Skeletal muscle satellite cell (primary cell): ENCODE measurements around the gene RPS3A.
A peak's percentile ranks its signal among the peaks of the same experiment; 100 is the strongest.

Experiments
- H3K27me3 ChIP-seq: 2 replicates; pipeline ENCODE4 v1.7.0; 2013; ENCODE audit warnings: low read length; ENCODE audit not compliant: control insufficient read depth, insufficient read depth
- H3K36me3 ChIP-seq: 2 replicates; pipeline ENCODE4 v1.7.0; 2013; ENCODE audit warnings: mild to moderate bottlenecking, control low read depth, low read length; ENCODE audit not compliant: insufficient read depth
- H3K4me1 ChIP-seq: 2 replicates; pipeline ENCODE4 v1.7.0; 2013; ENCODE audit warnings: low read length; ENCODE audit not compliant: control insufficient read depth, insufficient read depth
- H3K4me2 ChIP-seq: 2 replicates; pipeline ENCODE4 v1.7.0; 2013; ENCODE audit warnings: mild to moderate bottlenecking, low read length
- H3K4me3 ChIP-seq: 2 replicates; pipeline ENCODE4 v1.7.0; 2013; ENCODE audit warnings: low read length
- H3K9ac ChIP-seq: 2 replicates; pipeline ENCODE4 v1.7.0; 2013; ENCODE audit warnings: mild to moderate bottlenecking, low read depth, low read length, moderate library complexity
- H3K9me3 ChIP-seq: replicated peaks from 2 replicates; pipeline ENCODE4 v1.7.0; 2013; ENCODE audit warnings: mild to moderate bottlenecking, control low read depth, low read length

The RPS3A gene

GRCh38 chr4:151094290-151094751 lies 5.1 kb upstream of the RPS3A start:
- H3K4me2 ChIP-seq = no peak overlapping the region
- H3K9ac ChIP-seq = no peak overlapping the region
- H3K36me3 ChIP-seq = no peaks in the 10 kb centered on the region
- no peaks in the 10 kb centered on the region for H3K9me3 ChIP-seq
- H3K4me1 ChIP-seq = peaks cover 4% of the 10 kb centered on the region
- no peaks in the 10 kb centered on the region for H3K27me3 ChIP-seq
- no peak overlapping the region for H3K4me3 ChIP-seq

GRCh38 chr4:151095142-151095541 lies 4.3 kb upstream of the RPS3A start:
- Histone ChIP-seq H3K4me2 (no peak overlapping the region), H3K4me1 (peaks cover 4% of the 10 kb centered on the region)

GRCh38 chr4:151097759-151098158 lies 1.7 kb upstream of the RPS3A start:
- Histone ChIP-seq H3K4me1 (peaks cover 14% of the 10 kb centered on the region), H3K9ac (no peak overlapping the region), H3K36me3 (peaks cover 30% of the 10 kb centered on the region), H3K4me3 (no peak overlapping the region), H3K27me3 (no peaks in the 10 kb centered on the region), H3K4me2 (no peak overlapping the region), H3K9me3 (no peaks in the 10 kb centered on the region)

More at GRCh38 chr4:151095142-151095541, 4.3 kb upstream of the RPS3A start:
- no peak overlapping the region for H3K4me3 ChIP-seq
- no peak overlapping the region for H3K9ac ChIP-seq
- peaks cover 4% of the 10 kb centered on the region for H3K36me3 ChIP-seq
- no peaks in the 10 kb centered on the region for H3K27me3 ChIP-seq
- H3K9me3 ChIP-seq = no peaks in the 10 kb centered on the region

- H3K9me3 ChIP-seq = no peaks in the 10 kb centered on the region
- peak overlapping the region; percentile 84 for H3K4me3 ChIP-seq
- H3K4me2 ChIP-seq = peak overlapping the region; percentile 65
- H3K4me1 ChIP-seq = peaks cover 14% of the 10 kb centered on the region
- H3K9ac ChIP-seq = peak overlapping the region; percentile 12
- no peaks in the 10 kb centered on the region for H3K27me3 ChIP-seq
- H3K36me3 ChIP-seq = peaks cover 41% of the 10 kb centered on the region
Observed at GRCh38 chr4:151098979-151099228, 524 bp upstream of the RPS3A start.

- Histone ChIP-seq H3K27me3 (no peaks in the 10 kb centered on the region), H3K36me3 (peaks cover 52% of the 10 kb centered on the region), H3K4me2 (peak overlapping the region; percentile 82), H3K9me3 (no peaks in the 10 kb centered on the region), H3K4me3 (peak overlapping the region; percentile 84), H3K9ac (peak overlapping the region; percentile 98), H3K4me1 (peaks cover 14% of the 10 kb centered on the region)
Observed at GRCh38 chr4:151099976-151100417, 569 bp downstream of the RPS3A start.

- no peaks in the 10 kb centered on the region for H3K27me3 ChIP-seq
- H3K4me2 ChIP-seq = peak overlapping the region; percentile 82
- H3K36me3 ChIP-seq = peaks cover 57% of the 10 kb centered on the region
- no peaks in the 10 kb centered on the region for H3K9me3 ChIP-seq
- H3K4me1 ChIP-seq = peaks cover 14% of the 10 kb centered on the region
- peak overlapping the region; percentile 84 for H3K4me3 ChIP-seq
- peak overlapping the region; percentile 98 for H3K9ac ChIP-seq
Observed at GRCh38 chr4:151100531-151100930, 1.1 kb downstream of the RPS3A start.

- H3K4me1 ChIP-seq = peaks cover 13% of the 10 kb centered on the region
- peaks cover 74% of the 10 kb centered on the region for H3K36me3 ChIP-seq
- no peaks in the 10 kb centered on the region for H3K9me3 ChIP-seq
- no peak overlapping the region for H3K9ac ChIP-seq
- no peak overlapping the region for H3K4me3 ChIP-seq
- no peak overlapping the region for H3K4me2 ChIP-seq
- no peaks in the 10 kb centered on the region for H3K27me3 ChIP-seq
Observed at GRCh38 chr4:151103758-151104157, 4.3 kb downstream of the RPS3A start.

- Histone ChIP-seq H3K36me3 (peaks cover 74% of the 10 kb centered on the region), H3K4me1 (peaks cover 10% of the 10 kb centered on the region), H3K4me3 (no peak overlapping the region), H3K9me3 (no peaks in the 10 kb centered on the region), H3K9ac (no peak overlapping the region), H3K4me2 (no peak overlapping the region), H3K27me3 (no peaks in the 10 kb centered on the region)
Observed at GRCh38 chr4:151104621-151105020, 5.2 kb downstream of the RPS3A start.

- no peak overlapping the region for H3K4me2 ChIP-seq
- peaks cover 66% of the 10 kb centered on the region for H3K36me3 ChIP-seq
- no peak overlapping the region for H3K4me3 ChIP-seq
- no peak overlapping the region for H3K9ac ChIP-seq
- H3K9me3 ChIP-seq = no peaks in the 10 kb centered on the region
- H3K27me3 ChIP-seq = no peaks in the 10 kb centered on the region
- H3K4me1 ChIP-seq = peaks cover 10% of the 10 kb centered on the region
Observed at GRCh38 chr4:151105454-151106032, 6.1 kb downstream of the RPS3A start.

GRCh38 chr4:151107063-151107462 lies 7.6 kb downstream of the RPS3A start:
- Histone ChIP-seq H3K4me2 (no peak overlapping the region), H3K4me1 (peaks cover 5% of the 10 kb centered on the region), H3K9ac (no peak overlapping the region), H3K4me3 (no peak overlapping the region), H3K27me3 (no peaks in the 10 kb centered on the region), H3K9me3 (no peaks in the 10 kb centered on the region), H3K36me3 (peaks cover 57% of the 10 kb centered on the region)

- no peaks in the 10 kb centered on the region for H3K4me1 ChIP-seq
- no peak overlapping the region for H3K4me2 ChIP-seq
- H3K9me3 ChIP-seq = no peaks in the 10 kb centered on the region
- H3K27me3 ChIP-seq = no peaks in the 10 kb centered on the region
- no peak overlapping the region for H3K9ac ChIP-seq
- H3K4me3 ChIP-seq = no peak overlapping the region
- peaks cover 38% of the 10 kb centered on the region for H3K36me3 ChIP-seq
Observed at GRCh38 chr4:151110236-151110635, 10.8 kb downstream of the RPS3A start.

- Histone ChIP-seq H3K4me2 (no peak overlapping the region), H3K4me3 (no peak overlapping the region), H3K36me3 (peaks cover 18% of the 10 kb centered on the region), H3K9ac (no peak overlapping the region), H3K27me3 (no peaks in the 10 kb centered on the region), H3K4me1 (no peaks in the 10 kb centered on the region), H3K9me3 (no peaks in the 10 kb centered on the region)
Observed at GRCh38 chr4:151114338-151114737, 14.9 kb downstream of the RPS3A start.
